ENCODE results near the gene RBMX2. TPM values are rescaled to one million over a fixed set of nuclear protein-coding genes. Genes with fewer than 3 reads are reported as not detected.

The RBMX2 gene
- polyA plus RNA-seq, 1 experiment: 24.0 TPM

GRCh38 chrX:130444641-130445336, 43.0 kb downstream of the RBMX2 start:
- Histone ChIP-seq H3K27me3 (ENCODE audit: control insufficient read depth, insufficient read depth, low read length) (no peaks in the 10 kb centered on the region), H3K27ac (ENCODE audit: low read depth, low read length) (no peak overlapping the region), H3K4me3 (ENCODE audit: low read depth, low read length) (no peak overlapping the region), H3K9me3 (ENCODE audit: control insufficient read depth, insufficient read depth, low read length) (no peaks in the 10 kb centered on the region)
- POLR2A ChIA-PET: no interaction called here
- CTCF ChIA-PET: no interaction called here
- no peak for TF ChIP-seq CTCF (IDR thresholded peaks at IDR 0.05; ENCODE audit: low read depth, low read length)
- no peak for DNase-seq (ENCODE audit: low read depth, low spot score)

DNA sequence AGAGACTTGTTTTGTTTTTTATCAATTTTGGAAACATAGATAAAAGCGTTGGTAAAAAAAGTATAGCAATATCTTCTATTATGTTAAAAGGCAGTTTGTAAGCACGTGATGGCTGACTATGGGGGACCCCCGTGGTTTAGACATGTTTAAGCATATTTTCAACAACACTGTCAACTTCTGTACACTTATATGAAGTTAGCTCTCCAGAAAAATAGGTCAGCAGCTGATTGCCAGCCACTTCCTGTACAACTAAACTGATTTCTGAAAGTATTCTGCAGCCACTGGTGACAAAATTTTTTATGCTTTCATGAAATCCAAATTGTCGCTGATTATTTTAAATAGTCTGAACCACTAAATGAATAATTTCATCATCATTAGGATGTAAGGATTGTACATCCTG, 45.2 kb downstream of the RBMX2 start:
- no peaks in the 10 kb centered on the region for H3K9me3 ChIP-seq (ENCODE audit: control insufficient read depth, insufficient read depth, low read length)
- no peaks in the 10 kb centered on the region for H3K27me3 ChIP-seq (ENCODE audit: control insufficient read depth, insufficient read depth, low read length)
- no peak for DNase-seq (ENCODE audit: low read depth, low spot score)
- H3K4me3 ChIP-seq (ENCODE audit: low read depth, low read length): no peak overlapping the region
- CTCF ChIA-PET: no interaction called here
- TF ChIP-seq CTCF (IDR thresholded peaks at IDR 0.05; ENCODE audit: low read depth, low read length): no peak
- no peak overlapping the region for H3K27ac ChIP-seq (ENCODE audit: low read depth, low read length)
- POLR2A ChIA-PET: no interaction called here

Other genes starting within 250 kb of the RBMX2 start
- 31.1 and 39.3 TPM in 2 replicates for gene AIFM1, start 236.1 kb upstream of the RBMX2 start, polyA plus RNA-seq (2011; rRNA removed)
- gene RAB33A, start 230.0 kb upstream of the RBMX2 start, polyA plus RNA-seq (2011; rRNA removed): 3.6 TPM in 2 replicates
- gene ZNF280C, start 133.1 kb upstream of the RBMX2 start, polyA plus RNA-seq (2011; rRNA removed): 6.5 and 9.9 TPM in 2 replicates
- gene SLC25A14, start 62.1 kb upstream of the RBMX2 start, polyA plus RNA-seq (2011; rRNA removed): 18.7 and 20.7 TPM in 2 replicates
- not detected in 2 replicates for gene GPR119, start 16.3 kb upstream of the RBMX2 start, polyA plus RNA-seq (2011; rRNA removed)

All from AG04450 (cell line).